Stimulated activated naive CD8-positive, alpha-beta T cell treated with anti-CD3 and anti-CD28 coated beads, Interleukin-15, Interleukin-2, amounts not matched to agents 100 U/mL and 50 U/mL, for 24 hours (primary cell): ENCODE measurements around the gene CPSF3.
"Not testable (repeated sequence)": the region's sequence is repeated elsewhere in the genome, so short reads cannot be mapped to it uniquely, and the experiment has no call there.

Experiments
- ATAC-seq: fragments of 150-1000 bp; cut with Tn5 transposase; one replicate; pipeline ENCODE4 v1.10.0; 2021
- DNase-seq: peaks from one replicate; pipeline ENCODE4 v3.0.0; 2021

The CPSF3 gene

DNA sequence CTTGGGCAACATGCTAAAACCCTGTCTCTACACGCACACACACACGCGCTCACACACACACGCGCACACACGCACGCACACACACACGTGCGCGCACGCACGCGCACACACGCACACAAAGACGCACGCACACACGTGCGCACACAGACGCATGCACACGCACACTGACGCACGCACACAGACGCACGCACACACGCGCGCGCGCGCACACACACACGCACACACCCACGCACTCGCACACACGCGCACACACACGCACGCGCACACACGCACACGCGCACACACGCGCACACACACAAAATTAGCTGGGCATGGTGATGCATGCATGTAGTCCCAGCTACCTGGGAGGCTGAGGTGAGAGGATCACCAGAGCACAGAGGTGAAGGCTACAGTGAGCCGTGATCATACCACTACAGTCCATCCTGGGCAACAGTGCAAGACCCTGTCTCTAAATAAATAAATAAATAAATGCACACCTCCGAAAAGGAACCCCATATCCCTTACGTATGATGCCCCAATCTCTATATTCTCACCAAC, 42.8 kb downstream of the CPSF3 start:
- ATAC-seq = no peak

DNA sequence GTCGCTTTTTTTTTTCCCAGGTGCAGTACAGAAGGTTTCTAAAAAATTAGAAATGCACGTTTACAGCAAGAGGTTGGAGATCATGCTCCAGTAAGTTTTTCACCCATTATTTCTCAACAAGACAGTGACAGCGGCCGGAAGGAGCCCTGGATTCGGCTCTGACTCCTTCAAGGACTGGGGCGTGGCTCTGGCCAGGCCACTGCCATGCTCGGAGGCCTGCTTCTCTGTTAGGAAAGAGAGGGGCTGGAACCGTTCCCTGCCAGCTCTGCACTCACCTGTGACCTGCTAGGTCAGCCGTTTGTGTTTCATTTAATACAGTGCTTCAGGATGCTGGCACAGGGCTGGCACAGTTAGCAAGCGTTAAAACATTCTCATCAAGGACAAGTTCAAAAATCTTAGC, 44.2 kb downstream of the CPSF3 start:
- ATAC-seq = no peak
- no peak for DNase-seq

More for the DNA sequence above, 42.8 kb downstream of the CPSF3 start:
- DNase-seq = no peak

DNA sequence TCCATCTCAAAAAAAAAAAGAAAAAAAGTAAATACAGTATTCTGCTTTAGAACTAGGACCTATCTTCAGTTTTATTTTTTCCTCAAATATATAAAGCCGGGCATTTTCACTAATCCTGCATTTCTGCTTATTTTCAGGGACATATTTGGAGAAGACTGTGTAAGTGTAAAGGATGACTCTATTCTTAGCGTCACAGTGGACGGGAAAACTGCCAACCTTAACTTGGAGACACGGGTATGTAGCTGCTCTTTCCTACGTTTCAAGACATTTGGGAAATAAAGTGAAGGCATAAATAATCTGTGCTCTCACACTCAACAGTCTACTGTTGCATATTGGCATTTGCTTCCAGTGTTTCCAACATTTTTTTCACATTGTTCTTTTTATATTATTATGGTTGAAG, 47.8 kb downstream of the CPSF3 start:
- no peak for DNase-seq
- ATAC-seq = no peak

DNA sequence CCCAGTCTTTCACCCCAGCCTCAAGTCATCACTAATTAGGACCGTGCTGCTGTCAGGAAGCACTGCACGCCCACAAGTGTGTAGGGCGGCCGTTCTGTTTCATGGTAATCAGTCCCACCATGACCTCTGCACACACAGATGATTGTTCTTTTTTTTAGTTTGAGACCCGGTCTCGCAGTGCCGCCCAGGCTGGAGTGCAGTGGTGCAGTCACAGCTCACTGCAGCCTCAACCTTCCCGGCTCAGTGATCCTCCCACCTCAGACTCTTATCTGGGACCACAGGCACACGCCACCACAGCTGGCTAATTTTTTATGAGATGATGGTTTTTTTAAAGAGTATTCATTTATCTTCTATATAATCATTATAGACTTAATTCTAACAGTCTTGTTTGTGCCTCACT, 49.1 kb downstream of the CPSF3 start:
- no peak for ATAC-seq
- no peak for DNase-seq

DNA sequence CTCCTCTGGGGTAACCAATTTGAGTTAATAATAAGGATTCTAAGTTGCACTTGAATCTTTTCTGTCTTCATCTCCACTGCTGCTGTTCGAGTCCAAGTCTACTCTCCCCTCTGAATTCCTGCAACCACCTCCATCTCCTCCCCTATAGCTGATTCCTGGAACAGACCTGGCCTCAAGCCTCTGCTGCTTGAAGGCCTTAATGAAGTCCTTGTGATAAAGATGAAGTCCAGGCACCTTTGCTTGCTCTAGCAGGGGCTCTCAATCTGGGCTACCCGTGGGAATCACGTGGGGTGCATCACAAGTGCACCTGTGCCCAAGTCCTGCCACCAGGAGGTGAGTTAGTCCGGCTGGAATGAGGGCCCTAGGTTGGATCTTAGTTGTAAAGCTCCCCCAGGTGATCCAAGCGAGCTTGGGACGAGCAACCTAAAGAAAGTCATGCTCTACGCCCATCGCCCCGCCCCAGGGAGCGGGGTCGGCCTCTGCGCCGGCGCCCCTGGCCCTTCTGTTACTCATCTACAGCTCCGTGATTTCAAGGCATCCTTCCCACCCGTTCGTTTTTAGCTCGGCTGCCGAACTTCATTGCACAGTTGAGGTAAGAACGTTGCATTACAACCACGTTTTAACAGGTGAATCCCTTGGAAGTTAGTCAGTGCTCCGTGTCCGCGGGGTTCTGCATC, 50.0 kb downstream of the CPSF3 start:
- ATAC-seq (no peak), DNase-seq (peak; percentile 26)

DNA sequence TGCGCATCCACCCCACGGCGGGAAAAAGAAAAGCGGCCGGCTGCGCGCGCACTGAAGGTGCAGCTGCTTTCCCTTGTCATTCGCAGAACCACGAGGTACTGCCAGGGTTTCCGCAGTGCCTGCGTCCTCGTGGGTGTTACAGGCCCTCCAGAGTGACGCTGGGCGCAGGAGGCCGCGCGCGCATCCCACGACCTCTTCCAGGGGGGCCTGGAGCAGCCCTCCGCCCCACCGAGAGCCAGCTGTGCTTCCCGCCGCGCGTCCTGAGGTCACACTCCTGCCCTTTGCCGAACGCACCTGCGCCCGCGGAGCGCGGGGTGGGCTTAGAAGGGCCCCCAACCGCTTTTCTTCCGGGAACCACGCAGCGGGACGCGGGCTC, 50.5 kb downstream of the CPSF3 start:
- DNase-seq = peak; percentile 62
- peak; percentile 55 for ATAC-seq

DNA sequence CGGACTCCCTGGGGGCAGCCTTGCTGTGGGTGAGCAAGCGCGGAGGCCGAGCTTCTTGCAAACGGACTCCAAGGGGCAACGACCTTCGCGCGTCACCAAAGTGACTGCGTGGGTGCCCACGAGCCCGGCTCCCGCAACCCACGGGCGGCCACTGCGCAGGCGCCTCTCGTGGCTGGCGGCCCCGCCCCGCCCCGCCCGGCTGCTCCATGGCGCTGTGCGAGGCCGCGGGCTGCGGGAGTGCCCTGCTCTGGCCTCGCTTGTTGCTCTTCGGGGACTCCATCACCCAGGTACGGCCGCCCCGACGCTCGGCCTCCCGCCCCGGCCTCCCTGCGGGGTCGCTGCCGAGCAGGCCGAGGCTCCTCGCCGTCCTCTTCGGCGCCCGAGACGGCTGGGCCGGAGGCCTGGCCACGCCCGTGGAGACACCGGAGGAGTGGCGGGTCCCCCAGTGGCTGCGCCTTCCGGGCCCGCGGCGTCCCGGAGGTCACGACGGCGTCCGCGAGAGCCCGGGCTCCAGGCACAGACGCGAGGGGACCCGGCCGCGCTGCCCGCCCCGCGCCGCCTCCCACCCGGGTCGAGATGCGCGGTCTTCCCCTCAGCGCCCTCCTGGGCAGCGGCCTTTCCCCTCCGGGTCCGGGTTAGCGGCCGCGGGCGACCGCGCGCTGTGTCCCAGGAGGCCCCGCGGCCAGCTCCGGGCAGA, 51.1 kb downstream of the CPSF3 start, which contains the start of gene IAH1:
TSS of gene IAH1 (plus strand) at position 191 of the 697 bp plus-strand sequence. CDS start at position 207, 16 bp downstream.
- ATAC-seq (peak; percentile 82), DNase-seq (peak; percentile 78)

DNA sequence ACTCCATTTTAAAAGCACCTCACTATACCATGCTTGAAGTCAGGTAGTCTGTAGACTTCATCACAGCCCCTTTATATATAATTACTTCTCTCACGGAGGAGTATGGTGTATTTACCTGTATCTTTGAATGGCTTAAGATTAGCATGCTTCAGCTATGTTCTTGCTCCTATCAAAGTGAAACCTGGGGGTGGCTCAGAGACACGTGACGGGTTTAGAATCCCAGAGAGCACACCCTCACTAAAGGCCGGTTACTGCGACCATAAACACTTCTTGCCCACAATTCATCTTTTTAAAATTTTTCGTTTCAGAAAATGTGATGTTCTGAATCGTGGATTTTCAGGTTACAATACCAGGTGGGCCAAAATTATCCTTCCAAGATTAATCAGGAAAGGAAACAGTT, 54.5 kb downstream of the CPSF3 start:
- DNase-seq = no peak
- no peak for ATAC-seq

DNA sequence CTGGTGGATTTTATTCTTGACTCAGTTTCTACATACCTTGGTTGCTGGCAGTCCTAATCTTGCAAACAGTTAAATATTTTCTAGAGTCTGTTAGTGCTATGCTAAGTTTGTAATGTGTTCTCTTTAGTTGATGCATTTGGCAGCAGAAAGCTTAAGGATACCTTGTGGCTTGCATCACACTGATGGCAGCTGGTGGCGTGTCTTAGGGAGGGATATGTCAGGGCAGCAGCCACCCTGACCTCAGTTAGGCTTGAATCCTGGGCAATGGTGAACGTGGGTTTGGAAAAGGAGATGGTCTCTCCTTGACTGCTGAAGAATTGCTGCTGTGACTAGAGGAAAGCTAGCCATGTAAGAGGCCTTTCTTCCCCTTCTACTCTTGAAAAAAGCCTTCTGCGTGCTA, 55.1 kb downstream of the CPSF3 start:
- DNase-seq (no peak), ATAC-seq (no peak)

DNA sequence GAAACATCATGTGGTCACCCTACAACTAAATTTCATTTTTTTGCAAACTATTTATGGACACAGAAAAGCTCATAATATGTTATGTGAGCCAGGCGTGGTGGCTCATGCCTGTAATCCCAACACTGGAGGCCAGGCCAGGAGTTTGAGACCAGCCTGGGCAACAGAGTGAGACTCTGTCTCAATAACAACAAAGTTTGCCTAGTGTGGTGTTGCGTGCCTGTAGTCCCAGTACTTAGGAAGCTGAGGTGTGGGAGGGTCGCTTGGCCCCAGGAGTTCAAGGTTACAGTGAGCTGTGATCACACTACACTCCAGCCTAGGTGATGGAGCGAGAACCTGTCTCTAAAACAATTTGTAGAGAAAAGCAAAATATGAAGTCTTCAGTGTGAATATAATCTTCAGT, 56.7 kb downstream of the CPSF3 start:
- no peak for DNase-seq
- ATAC-seq = no peak

DNA sequence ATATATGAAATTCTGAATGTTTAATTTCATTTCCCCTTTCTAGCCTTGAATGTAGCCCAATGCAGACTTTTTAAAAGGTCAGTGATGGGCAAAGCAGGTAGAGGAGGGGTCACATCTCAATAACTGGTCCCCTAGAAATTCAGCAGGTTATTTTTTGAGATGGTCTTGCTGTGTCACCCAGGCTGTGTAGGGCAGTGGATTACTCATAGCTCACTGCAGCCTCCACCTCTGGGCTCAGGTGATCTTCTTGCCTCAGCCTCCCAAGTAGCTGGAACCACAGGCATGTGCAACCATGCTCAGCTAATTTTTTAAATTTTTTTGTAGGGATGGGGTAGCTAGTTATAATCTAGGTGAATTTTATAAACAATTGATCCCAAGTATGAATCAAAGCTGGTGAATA, 59.7 kb downstream of the CPSF3 start:
- ATAC-seq = no peak

DNA sequence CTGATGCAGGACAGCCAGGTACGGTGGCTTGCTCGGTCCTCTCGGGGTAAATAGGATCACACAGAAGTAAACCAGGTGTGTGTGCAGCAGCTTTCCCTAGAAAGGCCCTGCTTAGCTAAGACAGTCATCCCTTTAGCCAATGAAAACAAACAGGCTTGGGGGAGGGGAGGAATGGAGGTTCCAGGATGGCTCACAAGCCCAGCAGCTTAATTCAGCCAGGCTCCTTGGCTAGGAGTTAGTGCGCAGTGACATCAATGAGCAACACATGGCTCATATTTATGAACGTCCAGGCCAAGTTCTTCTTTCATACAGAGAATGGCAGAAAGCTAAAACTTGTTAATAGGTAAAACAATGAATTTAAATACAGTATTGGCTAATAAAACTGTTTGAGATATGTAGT, 61.1 kb downstream of the CPSF3 start:
- no peak for ATAC-seq

More for the DNA sequence above, 59.7 kb downstream of the CPSF3 start:
- DNase-seq = no peak

DNA sequence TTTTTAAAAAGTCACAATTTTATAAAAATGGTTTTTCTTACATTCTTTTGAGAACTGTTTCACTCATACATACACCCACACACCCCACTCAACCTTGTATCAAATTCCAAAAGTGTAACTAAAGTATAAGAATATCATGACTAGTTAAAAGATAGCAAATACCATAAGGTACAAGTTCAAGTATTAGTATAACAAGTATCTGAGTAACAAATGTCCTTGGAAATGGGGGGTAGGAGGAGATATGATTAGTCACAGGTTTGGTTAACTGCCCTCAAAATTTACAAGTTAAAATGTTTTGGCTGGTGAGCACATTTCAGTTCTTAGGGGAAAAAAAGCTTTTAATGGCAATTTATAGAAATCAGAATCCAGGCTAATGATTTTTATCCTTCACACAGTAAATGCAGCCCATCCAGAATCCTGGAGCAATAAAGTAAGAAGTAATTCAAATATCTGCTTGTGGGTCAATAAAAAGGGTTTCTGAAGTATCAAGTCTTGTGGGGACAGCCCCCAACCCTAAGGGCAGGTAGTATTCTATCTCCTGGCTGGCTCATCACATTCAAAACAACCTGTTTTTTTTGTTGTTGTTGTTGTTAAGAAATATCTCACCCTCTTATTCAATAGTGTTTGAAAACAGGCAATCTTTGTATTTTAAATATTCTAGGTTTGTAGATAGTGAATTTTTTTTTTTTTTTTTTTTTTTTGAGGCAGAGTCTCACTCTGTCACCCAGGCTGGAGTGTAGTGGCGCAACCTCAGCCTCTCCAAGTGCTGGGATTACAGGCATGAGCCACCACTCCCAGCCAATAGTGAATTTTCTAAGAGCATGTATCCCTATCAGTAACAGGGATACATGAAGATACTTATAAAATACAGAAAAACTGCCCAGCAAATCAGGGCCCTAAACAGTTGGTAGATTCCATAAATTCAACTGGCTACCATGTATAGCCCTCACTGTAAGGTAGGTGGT, 65.4 kb downstream of the CPSF3 start:
- peak; percentile 57 for ATAC-seq
- no peak for DNase-seq

More for the DNA sequence above, 61.1 kb downstream of the CPSF3 start:
- no peak for DNase-seq

DNA sequence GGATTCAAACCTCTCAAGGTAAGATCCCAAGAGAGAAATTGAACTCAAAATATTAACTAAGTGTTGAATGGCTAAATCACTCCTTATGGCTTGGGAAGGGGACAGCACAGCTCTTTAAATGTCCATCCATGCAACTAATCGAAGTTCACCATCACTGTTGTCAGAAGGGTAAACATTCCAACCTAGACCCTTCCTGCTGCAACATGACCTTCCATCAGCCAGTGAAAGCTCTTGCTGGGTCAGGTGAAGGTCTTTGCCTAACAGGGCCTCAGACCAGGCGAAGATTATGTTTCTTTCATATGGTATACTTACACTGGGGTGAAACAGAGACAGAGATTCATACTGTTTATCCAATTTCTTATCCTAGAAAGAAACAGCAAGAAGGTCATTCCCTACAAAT, 67.3 kb downstream of the CPSF3 start:
- ATAC-seq = no peak
- DNase-seq = no peak

DNA sequence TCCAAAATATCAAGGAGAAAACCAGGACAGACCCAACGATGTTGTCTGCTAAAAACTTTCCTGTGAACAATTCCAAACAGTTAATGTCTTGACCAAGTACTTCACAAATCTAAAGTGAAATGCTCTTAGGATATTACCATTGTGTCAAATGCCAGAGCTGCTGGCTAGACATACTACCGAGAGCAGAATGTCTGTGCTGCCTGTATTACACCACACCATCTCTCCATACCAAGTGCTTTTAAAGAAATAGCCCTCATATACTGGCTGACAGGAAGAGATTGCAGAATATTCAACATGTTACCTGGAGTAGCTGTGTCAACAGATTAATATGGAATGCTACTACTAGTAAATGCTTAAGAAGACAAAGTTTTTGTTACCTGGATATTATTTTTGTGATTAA, 69.5 kb downstream of the CPSF3 start:
- no peak for DNase-seq
- no peak for ATAC-seq

DNA sequence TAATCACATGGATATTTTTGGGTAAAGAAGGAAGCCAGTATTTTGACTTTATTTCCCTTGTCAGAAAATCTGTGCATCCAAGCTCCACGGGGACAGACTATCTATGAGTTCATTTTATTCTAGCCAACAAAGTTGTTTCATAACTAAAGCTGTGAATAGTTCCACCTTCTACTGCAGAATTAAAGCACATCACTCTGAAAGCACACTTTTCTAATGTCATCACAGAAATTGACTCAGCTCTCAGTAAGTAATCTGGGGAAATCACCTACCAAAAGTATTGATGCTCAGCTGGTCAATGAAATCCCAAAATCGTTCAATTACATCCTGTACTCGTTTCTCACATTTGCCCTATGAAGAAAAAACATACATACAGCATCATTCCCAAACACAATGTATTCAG, 70.0 kb downstream of the CPSF3 start:
- ATAC-seq (no peak), DNase-seq (no peak)

DNA sequence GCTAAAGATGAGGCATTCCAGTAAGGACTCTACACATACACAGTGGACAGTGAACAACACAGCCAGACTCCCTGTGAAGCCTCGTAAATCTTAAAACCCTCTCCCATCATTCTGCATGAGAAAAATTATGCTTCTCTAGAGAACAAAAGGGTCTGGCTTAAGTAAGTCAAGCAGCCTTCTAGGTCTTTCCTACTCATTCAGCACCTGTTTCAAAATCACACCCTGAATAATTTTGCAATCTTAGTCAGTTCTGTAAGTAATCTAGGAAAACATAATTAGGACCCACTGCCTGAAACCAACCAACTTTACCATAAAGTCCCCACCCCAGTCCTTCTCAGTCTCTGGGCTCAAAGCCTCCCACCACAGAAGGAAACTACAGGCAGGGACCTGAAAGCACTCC, 70.6 kb downstream of the CPSF3 start:
- peak; percentile 44 for ATAC-seq
- DNase-seq = no peak

DNA sequence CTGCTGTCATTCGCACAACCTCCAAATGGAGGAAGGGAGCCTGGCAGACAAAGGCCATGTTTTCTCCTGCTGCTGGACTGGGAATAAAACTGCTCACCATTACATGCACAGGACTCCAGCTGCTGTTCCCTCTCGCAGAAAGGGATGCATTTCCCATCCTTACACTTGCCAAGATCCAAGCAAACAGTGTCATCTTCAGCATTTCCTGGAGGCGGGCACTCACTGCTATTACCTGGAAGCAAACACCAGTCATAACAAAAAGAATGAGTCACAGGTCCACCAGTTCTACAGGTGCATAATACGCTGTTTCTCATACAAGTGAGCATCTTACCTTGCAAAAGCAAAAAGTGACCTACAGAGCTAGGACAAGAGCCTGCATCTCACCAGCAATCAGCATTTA, 73.6 kb downstream of the CPSF3 start:
- DNase-seq = no peak
- no peak for ATAC-seq

DNA sequence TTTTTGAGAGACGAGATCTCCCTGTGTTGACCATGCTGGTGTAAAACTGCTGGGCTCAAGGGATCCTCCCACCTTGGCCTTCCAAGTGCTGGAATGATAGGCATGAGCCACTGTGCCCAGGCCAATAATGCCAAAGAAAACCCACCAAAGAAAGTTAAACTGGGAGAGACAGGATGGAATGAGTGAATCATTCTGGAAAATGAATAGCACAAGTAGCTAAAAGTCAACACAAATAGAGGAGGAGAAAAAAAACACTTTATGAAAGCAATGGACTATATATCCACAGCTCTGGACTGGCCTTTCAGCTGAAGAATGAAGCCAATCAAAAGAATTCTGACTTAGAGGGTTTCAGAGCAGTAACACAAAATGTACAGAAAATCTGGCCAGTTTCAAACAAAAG, 74.8 kb downstream of the CPSF3 start:
- ATAC-seq = no peak
- DNase-seq = no peak

DNA sequence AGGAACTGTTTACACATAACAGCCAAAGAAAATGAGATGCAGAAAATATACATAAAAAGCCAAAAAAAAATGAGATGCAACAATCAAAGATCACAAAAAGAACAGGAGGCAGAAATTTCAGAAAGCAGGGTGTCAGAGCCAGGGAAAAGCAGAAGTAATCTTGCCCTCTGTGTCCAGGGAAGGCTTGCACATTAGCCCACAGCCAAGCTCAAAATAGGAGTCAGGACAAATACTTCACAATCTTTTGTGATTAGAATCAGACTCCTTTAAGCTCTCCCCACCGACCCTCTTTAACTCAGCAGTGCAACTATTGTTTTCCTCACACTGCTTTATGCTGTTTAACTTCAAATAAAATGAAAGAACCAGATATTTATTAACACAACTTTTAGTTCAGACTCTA, 85.5 kb downstream of the CPSF3 start:
- ATAC-seq (no peak), DNase-seq (no peak)

DNA sequence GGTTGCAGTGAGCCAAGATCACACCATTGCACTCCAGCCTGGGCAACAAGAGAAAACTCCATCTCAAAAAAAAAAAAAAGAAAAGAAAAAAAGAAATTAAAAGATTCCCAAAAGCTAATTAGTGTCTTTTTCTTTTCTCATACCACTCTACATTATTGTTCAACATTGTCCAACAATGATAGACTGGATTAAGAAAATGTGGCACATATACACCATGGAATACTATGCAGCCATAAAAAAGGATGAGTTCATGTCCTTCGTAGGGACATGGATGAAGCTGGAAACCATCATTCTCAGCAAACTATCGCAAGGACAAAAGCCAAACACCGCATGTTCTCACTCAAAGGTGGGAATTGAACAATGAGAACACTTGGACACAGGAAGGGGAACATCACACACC, 90.5 kb downstream of the CPSF3 start:
- ATAC-seq, DNase-seq: not testable (repeated sequence)

DNA sequence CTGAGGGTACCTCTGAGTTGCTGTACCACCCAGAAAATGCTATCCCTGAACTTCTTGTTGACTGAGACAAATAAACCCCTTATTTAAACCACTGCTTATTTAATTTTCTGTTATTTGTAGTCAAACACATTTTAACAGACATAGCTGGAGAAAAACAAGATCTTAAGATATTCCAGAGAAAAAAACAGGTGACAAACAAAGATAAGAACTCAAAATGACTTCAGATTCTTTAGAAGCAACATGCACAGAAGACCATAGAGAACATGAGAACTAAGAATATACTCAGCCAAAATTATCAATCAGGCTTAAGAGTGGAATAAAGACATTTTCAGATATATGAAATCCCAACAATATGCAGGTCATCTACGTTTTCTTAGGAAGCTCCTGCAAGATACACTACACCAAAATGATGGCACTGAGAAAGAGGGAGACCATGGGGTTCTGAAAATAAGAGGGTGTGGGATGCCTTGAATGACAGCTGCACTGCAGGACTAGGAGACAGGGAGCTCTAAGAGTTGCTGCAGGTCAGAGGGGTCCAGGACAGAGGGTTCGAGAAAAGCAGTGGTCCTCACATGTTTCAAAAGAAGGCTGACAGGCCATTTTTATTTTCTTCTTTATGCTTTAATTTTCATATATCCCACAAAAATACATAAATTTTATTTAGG, 93.8 kb downstream of the CPSF3 start:
- ATAC-seq (no peak), DNase-seq (no peak)
